Heart left ventricle (tissue), 16 donors: Measurements from ENCODE around the gene ATF6. TPM values are rescaled to one million over a fixed set of nuclear protein-coding genes. Genes with fewer than 3 reads are reported as not detected.

Source experiments
- ATAC-seq, 4 donors: fragments of 200-7000 bp; cut with Tn5 transposase; one replicate each; pipeline ENCODE4 v1.9.1; 2020 to 2022; ENCODE audit warnings: moderate library complexity in 4 of 4, mild to moderate bottlenecking in 3 of 4, moderate number of reproducible peaks in 1 of 4
- DNase-seq, 5 donors: peaks; one replicate each; pipeline ENCODE4 v3.0.0-alpha.2; 2020
- H3K27ac ChIP-seq, 12 donors: fragments of 200-600 bp; sonication (generic) in 4 of 12; one replicate each; pipeline versions ENCODE4 v1.5.0 to v1.8.0; 2016 to 2022; ENCODE audit warnings: mild to moderate bottlenecking in 2 of 12
- H3K27me3 ChIP-seq, 9 donors: fragments of 200-600 bp; sonication (generic) in 2 of 9; one replicate each; pipeline versions ENCODE4 v1.5.1 to v1.8.0; 2016 to 2022; ENCODE audit warnings: mild to moderate bottlenecking in 3 of 9
- H3K36me3 ChIP-seq, 9 donors: fragments of 200-600 bp; sonication (generic) in 2 of 9; one replicate each; pipeline versions ENCODE4 v1.5.0 to v1.8.0; 2018 to 2022; ENCODE audit warnings: mild to moderate bottlenecking in 2 of 9
- H3K4me1 ChIP-seq, 12 donors: fragments of 200-600 bp; sonication (generic) in 4 of 12; one replicate each; pipeline versions ENCODE4 v1.5.0 to v1.8.0; 2016 to 2022; ENCODE audit warnings: mild to moderate bottlenecking in 3 of 12
- H3K4me3 ChIP-seq, 12 donors: fragments of 200-600 bp; sonication (generic) in 4 of 12; one replicate each; pipeline versions ENCODE4 v1.5.0 to v1.8.0; 2017 to 2022; ENCODE audit warnings: mild to moderate bottlenecking in 9 of 12, moderate library complexity in 4 of 12
- H3K9me3 ChIP-seq, 12 donors: fragments of 200-600 bp; sonication (generic) in 4 of 12; one replicate each; pipeline versions ENCODE4 v1.5.0 to v1.8.0; 2016 to 2022; ENCODE audit warnings: mild to moderate bottlenecking in 1 of 12
- CTCF ChIP-seq, 12 donors: fragments of 200-600 bp; sonication (generic) in 4 of 12; IDR thresholded peaks; one replicate each; pipeline versions ENCODE4 v1.5.0 to v1.8.0; 2018 to 2022; ENCODE audit warnings: antibody characterized with exemption in 12 of 12, mild to moderate bottlenecking in 5 of 12
- POLR2A ChIP-seq, 2 donors: fragments of 450-650 bp; IDR thresholded peaks; one replicate each; pipeline ENCODE4 v1.6.1; 2017; ENCODE audit warnings: antibody characterized with exemption in 2 of 2, mild to moderate bottlenecking in 2 of 2, moderate library complexity in 2 of 2
- WGBS, 4 donors: extraction: QIAGEN DNeasy Blood & Tissue Kit in 2 of 4; methylation state at CpG; one replicate each; pipeline versions ENCODE4 v1.1.5 to v1.1.7; 2013 to 2018; 5-methylcytosine and 5-hydroxymethylcytosine counted together
- intact Hi-C, 10 donors: fragments of 100-400 bp; cut with DNase I; formaldehyde crosslinking; loops; one replicate each; pipeline versions ENCODE4 v1.11.1 to v1.14.2; 2022
- polyA plus RNA-seq, 2 donors: library from polyadenylated mRNA; stranded (reverse); fragments of 200-250 nt; gene quantifications; one replicate each; pipeline ENCODE4 v1.2.3, GENCODE V29; 2013
- total RNA-seq, 9 donors: library from RNA; depleted of rRNA in 2 of 9; stranded (reverse); fragments of >200 nt in 2 of 9; fragmentation: NEBNext Ultra II Directional in 3 of 9; extraction: Animal tissue kit (Norgen Biotek cat#: 25700) in 3 of 9; gene quantifications; one replicate each; pipeline versions ENCODE4 v1.1.0 to v1.2.4, GENCODE V29; 2016 to 2023
- donor health status: ischemic (EF 13 %, LVEDD 7.1; RV severe dilation, severe dysfunction).
- donor health status: healthy with polysubstance abuse.
- donor health status: DM: no; HTN: yes; CAD: no.
- donor health status: DM: no; HTN: no; CAD: no.
- donor health status: ischemic (EF 25% LVEDD 6.9; RV normal size, moderate dysfunction).
- donor health status: ischemic (EF 25% LVEDD 5.7; RV mildly dilated, moderate dysfunction).
- donor health status: healthy.
- donor health status: DM: yes; HTN: yes; CAD: no.
- donor health status: ischemic (EF 35%, LVEDD 5.7; RV mildly dilated, moderate dysfunction).
- donor health status: nonischemic (EF 11% LVEDD 7.7; RV severe dilation, severe dysfunction).
- donor health status: DM: yes; HTN: yes; CAD: no.
- donor health status: PGD.
- donor health status: ischemic (EF 29% LVEDD 5.4; RV normal size, mild dysfunction).
- donor health status: nonischemic (EF 23%, LVEDD 6.1; RV moderate dilation, normal function).

ATF6 gene
- total and polyA plus RNA-seq, 11 donors: 3.0 to 24.4 (median 16.3) TPM

DNA sequence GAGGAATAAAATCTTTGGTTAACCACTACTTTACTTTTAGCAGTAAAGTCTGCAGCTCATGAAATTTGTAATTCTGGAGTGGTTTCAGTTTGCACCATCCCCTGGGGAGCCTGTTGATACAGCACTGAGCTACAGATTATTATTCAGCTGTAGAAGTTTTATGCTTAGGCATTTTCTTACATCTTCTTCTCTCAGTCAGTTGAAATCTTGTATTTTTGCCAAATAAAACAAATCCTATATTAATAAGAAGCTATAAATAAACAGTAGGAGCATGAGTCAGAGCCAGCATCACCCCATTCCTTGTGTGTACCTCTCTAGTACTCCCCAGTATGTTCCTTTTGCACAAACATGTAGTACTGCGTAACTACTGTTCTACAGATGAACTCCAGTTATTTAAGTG lies 118.9 kb downstream of the ATF6 start:
- ATAC-seq (peak in 2 of 4 donors; percentile 44 to 65), DNase-seq (peak in 4 of 5 donors; percentile 23 to 40 (median 30))
- no peak for TF ChIP-seq POLR2A (IDR thresholded peaks at IDR 0.05)
- TF ChIP-seq CTCF (IDR thresholded peaks at IDR 0.05): no peak
- Histone ChIP-seq H3K4me3 (peak overlapping the region in 6 of 12 donors; percentile 0 to 34 (median 10)), H3K9me3 (no peaks in the 10 kb centered on the region), H3K4me1 (peaks cover 0 to 9% (median 0%) of the 10 kb centered on the region in 12 donors), H3K27me3 (no peaks in the 10 kb centered on the region), H3K27ac (peak overlapping the region in 4 of 12 donors; percentile 4 to 30 (median 28)), H3K36me3 (peaks cover 0 to 23% (median 3%) of the 10 kb centered on the region in 9 donors)
- intact Hi-C loops: loop anchor here in 3 of 10 donors (5.0 to 10.0 kb wide), 3 partner anchors 70 to 140 kb away; partner anchors contain the start of gene OLFML2B (in 2 of the 3)
- WGBS, 4 donors: 81 to 97% (median 84%) methylated on average over 1 of the region's 1 CpG

GRCh38 chr1:161885759-161886158 lies 119.6 kb downstream of the ATF6 start:
- TF ChIP-seq POLR2A (IDR thresholded peaks at IDR 0.05) (no peak), CTCF (IDR thresholded peaks at IDR 0.05) (no peak)
- no peaks in the 10 kb centered on the region for H3K9me3 ChIP-seq

DNA sequence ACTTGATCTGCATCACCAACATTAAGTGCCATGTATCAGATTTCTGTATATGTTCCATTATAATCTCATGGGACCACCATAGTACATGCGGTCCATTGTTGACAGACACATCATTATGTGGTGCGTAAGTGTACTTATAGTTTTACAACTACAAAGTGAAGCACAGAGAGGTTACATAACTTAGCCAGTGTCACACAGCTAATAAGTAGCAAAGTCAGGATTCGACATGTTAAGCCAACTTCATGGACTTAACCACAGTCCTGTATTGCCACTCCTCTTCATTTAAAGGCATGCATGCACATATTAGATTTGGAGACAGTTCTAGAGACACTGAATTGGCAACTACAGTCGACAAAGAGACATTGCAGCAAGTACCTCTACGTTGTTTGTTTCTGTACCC lies 120.5 kb downstream of the ATF6 start:
- ATAC-seq: no peak
- peaks cover 0 to 9% (median 0%) of the 10 kb centered on the region in 12 donors for H3K4me1 ChIP-seq
- H3K9me3 ChIP-seq: no peaks in the 10 kb centered on the region
- TF ChIP-seq POLR2A (IDR thresholded peaks at IDR 0.05) (no peak), CTCF (IDR thresholded peaks at IDR 0.05) (no peak)
- H3K4me3 ChIP-seq: no peak overlapping the region
- peaks cover 0 to 32% (median 18%) of the 10 kb centered on the region in 9 donors for H3K36me3 ChIP-seq
- no peak overlapping the region for H3K27ac ChIP-seq
- H3K27me3 ChIP-seq: no peaks in the 10 kb centered on the region
- DNase-seq: no peak
- WGBS, 4 donors: 95 to 97% (median 96%) methylated on average over 5 of the region's 5 CpGs
- intact Hi-C loops: loop anchor here in 3 of 10 donors (5.0 to 10.0 kb wide), 3 partner anchors 68 to 138 kb away; partner anchors contain the start of gene OLFML2B (in 2 of the 3)

More at GRCh38 chr1:161885759-161886158, 119.6 kb downstream of the ATF6 start:
- peaks cover 0 to 9% (median 0%) of the 10 kb centered on the region in 12 donors for H3K4me1 ChIP-seq
- no peak overlapping the region for H3K4me3 ChIP-seq
- H3K27me3 ChIP-seq: no peaks in the 10 kb centered on the region
- DNase-seq: no peak
- intact Hi-C loops: loop anchor here in 3 of 10 donors (5.0 to 10.0 kb wide), 3 partner anchors 69 to 139 kb away; partner anchors contain the start of gene OLFML2B (in 2 of the 3)
- peaks cover 0 to 26% (median 10%) of the 10 kb centered on the region in 9 donors for H3K36me3 ChIP-seq
- ATAC-seq: no peak
- H3K27ac ChIP-seq: no peak overlapping the region
- WGBS, 4 donors: 77 to 87% (median 82%) methylated on average over 1 of the region's 1 CpG

DNA sequence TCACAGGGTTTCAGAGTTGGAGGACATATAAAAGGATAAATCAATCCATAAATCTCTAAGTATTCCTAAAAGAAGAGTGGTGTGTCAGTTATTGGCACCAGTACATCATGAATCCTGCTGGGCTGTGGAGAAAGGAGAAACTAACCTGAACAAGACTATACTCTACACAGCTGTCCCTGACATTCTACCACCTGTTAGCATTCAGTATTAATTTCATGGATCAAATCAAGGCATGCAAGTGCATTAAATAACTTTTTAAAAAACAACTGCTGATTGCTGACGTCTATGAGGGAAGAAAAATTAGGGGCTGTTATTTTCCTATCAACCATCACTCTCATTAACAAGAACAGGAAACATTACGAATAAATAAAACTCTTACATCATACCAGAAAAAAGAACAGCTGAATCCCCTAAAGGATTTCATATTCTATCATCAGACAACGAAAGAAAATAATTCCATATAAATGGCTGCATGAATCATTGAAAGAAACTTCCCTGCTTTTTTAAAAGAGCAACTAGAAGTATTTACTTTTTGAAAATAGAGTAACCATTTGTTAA lies 121.7 kb downstream of the ATF6 start:
- peaks cover 0 to 34% (median 20%) of the 10 kb centered on the region in 9 donors for H3K36me3 ChIP-seq
- peaks cover 0 to 9% (median 0%) of the 10 kb centered on the region in 12 donors for H3K4me1 ChIP-seq
- H3K27ac ChIP-seq: no peak overlapping the region
- DNase-seq (no peak), ATAC-seq (no peak)
- no peak overlapping the region for H3K4me3 ChIP-seq
- intact Hi-C loops: loop anchor here in 3 of 10 donors (5.0 to 10.0 kb wide), 3 partner anchors 67 to 137 kb away; partner anchors contain the start of gene OLFML2B (in 2 of the 3)
- H3K27me3 ChIP-seq: no peaks in the 10 kb centered on the region
- no peaks in the 10 kb centered on the region for H3K9me3 ChIP-seq
- WGBS, 4 donors: 68 to 74% (median 70%) methylated on average over 3 of the region's 3 CpGs
- no peak for TF ChIP-seq POLR2A (IDR thresholded peaks at IDR 0.05)
- TF ChIP-seq CTCF (IDR thresholded peaks at IDR 0.05): no peak
